Measurements from ENCODE around the gene OSBPL2. TPM values are rescaled to one million over a fixed set of nuclear protein-coding genes. Genes with fewer than 3 reads are reported as not detected.

The OSBPL2 gene
- total RNA-seq = 10 to 100 TPM; 24.3 to 35.9 (median 26.3) TPM

- DNase-seq (ENCODE audit: low spot score) (peak; percentile 99), ATAC-seq (ENCODE audit: low FRiP score) (peak; percentile 99)
- TF ChIP-seq CTCF (IDR thresholded peaks at IDR 0.05) = no peak
Observed at GRCh38 chr20:62237801-62238568, at the start of gene OSBPL2. Gene OSBPL2, plus strand, starts transcription at chr20:62238521. Its CDS starts 17,664 bp downstream, at chr20:62256185.

- ATAC-seq (ENCODE audit: low FRiP score) (no peak), DNase-seq (ENCODE audit: low spot score) (no peak)
- TF ChIP-seq CTCF (IDR thresholded peaks at IDR 0.05) = no peak
Observed at GRCh38 chr20:62190639-62191411, 47.5 kb upstream of the OSBPL2 start.

GRCh38 chr20:62191781-62192559 lies 46.4 kb upstream of the OSBPL2 start:
- ATAC-seq (ENCODE audit: low FRiP score) (no peak), DNase-seq (ENCODE audit: low spot score) (no peak)
- TF ChIP-seq CTCF (IDR thresholded peaks at IDR 0.05) = no peak

GRCh38 chr20:62192635-62193034 lies 45.7 kb upstream of the OSBPL2 start:
- DNase-seq (ENCODE audit: low spot score) (no peak), ATAC-seq (ENCODE audit: low FRiP score) (no peak)
- TF ChIP-seq CTCF (IDR thresholded peaks at IDR 0.05) = no peak

- DNase-seq (ENCODE audit: low spot score) = no peak
- ATAC-seq (ENCODE audit: low FRiP score) = no peak
- no peak for TF ChIP-seq CTCF (IDR thresholded peaks at IDR 0.05)
Observed at GRCh38 chr20:62193079-62194025, 45.0 kb upstream of the OSBPL2 start.

- DNase-seq (ENCODE audit: low spot score) (no peak), ATAC-seq (ENCODE audit: low FRiP score) (no peak)
- no peak for TF ChIP-seq CTCF (IDR thresholded peaks at IDR 0.05)
Observed at GRCh38 chr20:62195075-62195405, 43.3 kb upstream of the OSBPL2 start.

Measured in omental fat pad (tissue), 4 donors.